A172 (cell line): ENCODE results near the gene ZBTB7C. TPM values are rescaled to one million over a fixed set of nuclear protein-coding genes. Genes with fewer than 3 reads are reported as not detected.
"Not testable (repeated sequence)": the region's sequence is repeated elsewhere in the genome, so short reads cannot be mapped to it uniquely, and the experiment has no call there.

ENCODE experiments used
- DNase-seq: peaks from one replicate; pipeline ENCODE4 v3.0.0-alpha.2; 2015; ENCODE audit warnings: low spot score
- total RNA-seq: library from RNA; depleted of rRNA; stranded (reverse); fragments of >200 nt; shearing (Covaris generic); gene quantifications from 2 replicates; pipeline ENCODE4 v1.2.3, GENCODE V29; 2014; rRNA removed

ZBTB7C gene
- total RNA-seq, result 1.4 and 3.4 TPM in 2 replicates

- DNase-seq, result no peak
Observed at GRCh38 chr18:48408727-48409590, at the start of gene ZBTB7C. Gene ZBTB7C, minus strand, starts transcription at chr18:48409383.

- DNase-seq, result no peak
Observed at GRCh38 chr18:48456838-48457237, 47.7 kb upstream of the ZBTB7C start.

- peak; percentile 82 for DNase-seq
Observed at GRCh38 chr18:48455555-48456478, 46.6 kb upstream of the ZBTB7C start.

- no peak for DNase-seq
Observed at GRCh38 chr18:48454261-48454757, 45.1 kb upstream of the ZBTB7C start.

GRCh38 chr18:48453330-48454066, 44.3 kb upstream of the ZBTB7C start:
- no peak for DNase-seq

GRCh38 chr18:48452861-48453323, 43.7 kb upstream of the ZBTB7C start:
- no peak for DNase-seq

- DNase-seq, result no peak
Observed at GRCh38 chr18:48450685-48451084, 41.5 kb upstream of the ZBTB7C start.

GRCh38 chr18:48446582-48447225, 37.5 kb upstream of the ZBTB7C start:
- DNase-seq, result peak; percentile 54

- peak; percentile 49 for DNase-seq
Observed at GRCh38 chr18:48445540-48445939, 36.4 kb upstream of the ZBTB7C start.

GRCh38 chr18:48442761-48443160, 33.6 kb upstream of the ZBTB7C start:
- DNase-seq, result no peak

GRCh38 chr18:48441405-48441881, 32.3 kb upstream of the ZBTB7C start:
- DNase-seq, result no peak

- no peak for DNase-seq
Observed at GRCh38 chr18:48440924-48441323, 31.7 kb upstream of the ZBTB7C start.

GRCh38 chr18:48436907-48437306, 27.7 kb upstream of the ZBTB7C start:
- no peak for DNase-seq

- not testable (repeated sequence) for DNase-seq
Observed at GRCh38 chr18:48434382-48434781, 25.2 kb upstream of the ZBTB7C start.

GRCh38 chr18:48433541-48433940, 24.4 kb upstream of the ZBTB7C start:
- no peak for DNase-seq

- no peak for DNase-seq
Observed at GRCh38 chr18:48430150-48430549, 21.0 kb upstream of the ZBTB7C start.

GRCh38 chr18:48428475-48429177, 19.4 kb upstream of the ZBTB7C start:
- no peak for DNase-seq

- DNase-seq, result no peak
Observed at GRCh38 chr18:48422947-48423378, 13.8 kb upstream of the ZBTB7C start.

GRCh38 chr18:48419277-48420022, 10.3 kb upstream of the ZBTB7C start:
- DNase-seq, result no peak
